NK-92 (cell line): ENCODE data around the gene NKAIN4.

Source experiments
- DNase-seq: peaks from one replicate; lab custom pipeline; 2025; ENCODE audit not compliant: unreplicated experiment; lab: John Stamatoyannopoulos, UW

The NKAIN4 gene

DNA sequence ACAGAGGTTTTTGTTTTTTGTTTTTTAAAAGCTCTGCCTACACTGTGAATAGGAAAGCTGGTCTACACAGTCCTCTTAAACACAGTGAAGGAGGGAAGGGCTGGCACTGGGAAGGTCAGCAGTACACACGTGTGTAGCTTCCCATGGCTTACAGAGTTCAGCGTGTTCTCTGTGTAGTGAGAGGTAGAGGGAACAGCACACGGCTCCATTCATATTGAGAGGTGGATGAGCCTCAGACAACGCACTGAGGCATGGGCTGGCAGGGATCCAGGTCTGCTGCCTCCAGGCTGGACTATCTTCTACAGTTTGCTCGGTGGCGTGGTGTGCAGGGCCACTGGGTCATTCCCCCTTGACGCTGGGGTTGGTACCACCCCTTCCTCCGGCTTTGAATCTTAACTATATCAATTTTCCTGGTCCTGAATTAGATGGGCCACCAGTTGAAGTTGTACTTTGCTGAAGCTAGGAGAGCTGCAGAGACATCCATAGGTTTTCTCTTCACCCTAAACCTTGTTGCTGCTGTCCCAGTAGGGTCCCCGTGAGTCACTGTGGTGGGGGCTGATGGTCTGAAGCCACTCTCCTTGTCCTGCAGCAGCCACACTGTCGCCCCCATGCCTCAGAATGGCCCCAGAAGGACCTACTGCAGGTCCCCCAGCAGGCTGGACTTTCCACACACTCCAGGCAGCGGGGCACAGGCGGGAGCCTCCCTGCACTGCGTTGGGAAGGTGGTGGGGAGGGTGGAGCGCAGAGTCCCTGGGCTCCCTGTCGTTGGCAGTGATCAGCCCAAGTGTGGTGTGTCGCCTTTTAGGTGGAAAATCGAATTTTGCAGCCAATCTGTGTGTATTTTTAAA lies 20.3 kb upstream of the NKAIN4 start:
- DNase-seq, result no peak

DNA sequence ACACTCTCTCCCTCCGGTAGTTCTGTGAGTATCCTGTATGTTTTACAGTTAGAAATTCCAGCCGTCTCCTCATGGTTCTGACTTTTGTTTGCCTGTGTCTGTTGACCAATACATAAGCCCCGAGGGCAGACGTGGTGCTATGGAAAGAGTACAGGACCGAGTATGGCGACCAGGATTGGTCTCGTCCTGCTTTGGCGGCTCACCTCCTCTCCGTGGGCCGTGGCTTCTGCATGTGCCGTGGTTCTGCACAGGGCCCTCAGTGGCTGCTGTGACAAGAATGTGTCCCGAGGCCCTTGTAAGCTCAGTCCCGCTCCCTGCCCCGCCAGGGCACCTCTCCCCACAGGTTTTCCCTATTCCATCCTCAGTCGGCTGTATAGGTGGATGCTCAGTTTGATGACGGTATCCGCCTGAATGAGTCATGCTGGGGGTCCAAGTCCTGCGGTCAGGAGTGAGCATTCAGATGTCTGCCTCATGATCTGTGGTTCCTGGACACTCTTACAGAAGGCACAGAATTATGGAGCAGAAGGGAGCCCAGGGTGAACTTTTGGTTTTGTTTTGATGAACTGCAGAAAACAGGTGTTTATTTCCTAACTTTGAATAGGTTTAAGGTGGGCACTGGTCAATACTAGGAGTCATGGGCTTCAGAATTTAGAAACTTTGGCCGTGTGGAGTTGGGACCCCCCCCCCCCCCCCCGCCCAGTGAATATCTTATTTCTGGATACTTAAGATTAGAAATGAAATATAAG lies 19.5 kb upstream of the NKAIN4 start:
- no peak for DNase-seq

- no peak for DNase-seq
These were observed 18.9 kb upstream of the NKAIN4 start for GRCh38 chr20:63273059-63273579.

GRCh38 chr20:63272105-63273058 lies 18.1 kb upstream of the NKAIN4 start, which contains the start of gene ARFGAP1:
ARFGAP1 (plus strand) TSS chr20:63272813; CDS start chr20:63275581, 2,768 bp downstream.
- DNase-seq, result peak; percentile 31

DNA sequence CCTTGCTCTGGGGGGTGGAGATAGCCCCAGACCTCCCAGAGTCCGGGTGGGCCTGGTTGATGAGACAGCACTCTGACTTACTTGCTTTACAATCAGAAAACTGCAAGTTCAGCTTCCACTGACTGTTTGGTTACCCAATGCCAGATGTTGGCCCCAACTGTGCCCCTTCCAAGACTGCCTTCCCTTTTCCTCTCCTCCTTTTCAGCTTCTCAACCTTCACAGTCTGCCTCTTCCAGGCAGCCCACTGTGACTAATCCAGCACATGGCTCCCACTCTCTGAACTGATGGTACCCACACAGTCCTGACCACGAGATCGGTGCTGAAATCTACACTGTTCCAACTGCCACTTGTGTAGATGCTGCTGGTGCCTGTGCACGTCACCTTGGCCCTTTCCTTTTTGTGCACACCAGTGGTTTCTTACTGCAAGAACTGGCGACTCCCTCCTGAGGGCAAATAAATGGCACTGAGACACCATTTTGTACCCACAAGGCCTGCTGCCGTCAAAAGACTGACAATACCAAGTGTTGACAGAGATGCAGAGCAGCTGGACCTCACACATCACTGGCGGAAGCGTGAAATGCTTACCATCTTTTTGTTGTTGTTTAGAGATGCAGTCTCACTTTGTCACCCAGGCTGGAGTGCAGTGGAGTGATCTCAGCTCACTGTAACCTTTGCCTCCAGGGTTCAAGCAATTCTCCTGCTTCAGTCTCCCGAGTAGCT lies 16.5 kb upstream of the NKAIN4 start:
- no peak for DNase-seq

- no peak for DNase-seq
These were observed 15.5 kb upstream of the NKAIN4 start for GRCh38 chr20:63269724-63270123.

- DNase-seq, result no peak
These were observed 14.6 kb upstream of the NKAIN4 start for GRCh38 chr20:63268671-63269439.

DNA sequence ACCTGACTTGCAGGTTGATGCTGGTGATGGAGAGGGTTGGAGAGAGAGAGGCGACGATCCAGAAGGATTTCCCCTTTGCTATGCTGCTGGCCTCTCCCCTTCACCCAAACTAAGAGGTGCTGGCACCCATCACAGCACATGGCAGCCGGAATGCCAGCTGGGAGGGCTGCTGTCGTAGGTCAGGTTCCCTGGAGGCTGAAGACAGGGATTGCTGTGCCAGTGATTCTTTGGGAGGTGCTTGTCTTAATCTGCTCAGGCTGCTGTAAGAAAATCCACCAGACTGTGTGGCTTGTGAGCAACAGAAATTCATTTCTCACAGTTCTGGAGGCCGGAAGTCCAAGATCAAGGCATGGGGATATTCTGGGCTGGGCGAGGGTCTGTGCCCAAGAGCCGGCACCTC lies 14.0 kb upstream of the NKAIN4 start:
- DNase-seq, result no peak

GRCh38 chr20:63267691-63268090 lies 13.4 kb upstream of the NKAIN4 start:
- DNase-seq, result no peak

DNA sequence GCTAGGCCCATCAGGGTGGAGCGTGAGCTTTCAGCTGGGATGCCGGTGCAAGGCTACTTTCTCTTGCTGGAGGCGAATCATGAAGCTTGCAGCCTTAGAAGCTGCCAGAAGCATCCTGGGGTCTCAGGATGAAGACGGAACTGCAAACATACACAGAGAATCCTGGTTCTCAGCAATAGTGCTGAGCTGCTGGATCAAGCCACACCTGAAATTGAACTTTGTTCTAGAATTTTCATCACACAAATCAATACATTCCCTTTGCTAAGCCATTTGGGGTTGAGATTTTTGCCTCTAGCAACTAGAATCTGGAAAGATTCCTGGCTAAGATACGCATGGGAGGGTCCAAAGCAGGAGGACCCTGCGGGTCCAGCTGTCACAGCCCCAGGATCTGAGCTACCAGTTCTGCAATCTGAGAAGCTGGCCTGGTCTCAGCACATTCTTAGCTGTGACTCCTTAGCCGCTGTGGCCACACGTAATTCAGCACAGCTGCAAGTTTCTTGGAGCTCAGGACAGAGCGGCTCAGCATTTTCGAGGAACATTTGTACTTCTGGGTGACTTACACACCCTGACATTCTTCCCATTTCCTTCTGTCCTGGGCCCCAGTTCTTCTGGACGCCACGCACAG lies 11.7 kb upstream of the NKAIN4 start:
- DNase-seq, result no peak

GRCh38 chr20:63264519-63264918 lies 10.3 kb upstream of the NKAIN4 start:
- DNase-seq, result no peak

DNA sequence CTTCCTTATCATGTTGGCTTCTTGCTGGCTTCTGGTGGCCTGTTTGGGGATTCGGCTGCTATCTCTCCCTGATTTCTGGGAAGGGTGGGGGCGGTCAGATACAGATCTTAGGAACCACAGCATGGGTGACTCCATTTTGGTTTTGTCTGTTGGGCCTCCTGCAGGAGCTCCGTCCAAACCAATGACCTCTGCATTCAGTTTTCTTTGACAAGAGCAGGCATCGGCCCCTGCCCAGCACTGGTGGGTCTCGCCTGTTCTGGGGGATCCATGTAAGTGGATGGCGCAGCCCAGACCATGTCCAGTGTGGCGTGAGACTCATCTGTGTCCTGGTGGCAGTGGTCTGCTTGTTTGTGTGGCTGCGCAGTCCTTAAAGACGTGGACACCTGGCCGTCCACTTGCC lies 9.7 kb upstream of the NKAIN4 start:
- no peak for DNase-seq

DNA sequence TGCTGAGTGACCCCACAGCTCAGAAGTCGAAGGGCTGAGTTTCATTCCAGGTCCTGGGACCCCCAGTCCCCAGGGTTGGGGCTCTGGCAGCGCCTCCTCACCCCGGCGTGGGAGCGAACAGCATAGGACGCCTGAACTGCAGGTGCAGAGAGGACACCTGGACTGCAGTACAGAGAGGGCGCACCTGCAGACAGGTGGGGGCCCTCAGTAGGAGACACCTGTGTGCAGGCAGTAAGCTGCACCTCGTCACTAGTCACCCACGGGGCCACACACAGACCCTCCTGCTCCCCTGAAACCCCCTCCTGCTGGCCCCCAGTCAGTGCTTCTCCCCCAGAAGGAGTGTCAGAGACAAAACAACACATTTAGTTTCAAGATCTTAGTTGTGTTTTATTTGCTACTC lies 8.6 kb upstream of the NKAIN4 start:
- no peak for DNase-seq

- no peak for DNase-seq
These were observed 7.7 kb upstream of the NKAIN4 start for GRCh38 chr20:63261795-63262528.

- no peak for DNase-seq
These were observed 7.0 kb upstream of the NKAIN4 start for GRCh38 chr20:63261060-63261794.

DNA sequence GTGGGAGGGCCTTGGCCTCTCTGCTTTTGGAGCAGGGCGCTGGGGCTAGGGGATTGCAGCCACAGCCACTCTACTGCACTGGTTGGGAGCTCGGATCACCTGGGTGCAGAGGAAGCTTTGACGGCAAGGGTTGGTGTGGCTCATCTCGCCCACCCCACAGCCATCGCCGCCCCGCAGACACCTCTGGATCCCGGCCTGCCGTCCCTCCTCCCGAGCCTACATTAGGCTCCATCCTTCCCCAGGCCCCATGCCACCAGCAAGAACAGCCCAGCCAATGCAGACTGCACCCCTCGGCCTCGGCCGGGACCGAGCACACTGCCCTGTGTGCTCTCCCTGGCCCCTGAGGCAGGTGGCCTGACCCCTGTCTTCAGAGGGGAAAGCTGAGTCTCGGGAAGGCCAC lies 6.3 kb upstream of the NKAIN4 start:
- DNase-seq, result no peak

- DNase-seq, result no peak
These were observed 5.6 kb upstream of the NKAIN4 start for GRCh38 chr20:63259734-63260460.
